Stimulated activated CD8-positive, alpha-beta memory T cell treated with anti-CD3 and anti-CD28 coated beads, Interleukin-7, amount 100 ng/mL, for 48 hours (primary cell): ENCODE measurements around the gene HSD17B8.

ENCODE experiments used
- DNase-seq, 2 donors: peaks; one replicate each; pipeline ENCODE4 v3.0.0-alpha.2; 2020; ENCODE audit warnings: low read depth in 1 of 2; ENCODE audit errors: extremely low read depth in 1 of 2

The HSD17B8 gene

GRCh38 chr6:33171016-33171879, 33.2 kb upstream of the HSD17B8 start:
- no peak for DNase-seq

GRCh38 chr6:33171880-33172687, 32.4 kb upstream of the HSD17B8 start:
- DNase-seq: no peak

DNA sequence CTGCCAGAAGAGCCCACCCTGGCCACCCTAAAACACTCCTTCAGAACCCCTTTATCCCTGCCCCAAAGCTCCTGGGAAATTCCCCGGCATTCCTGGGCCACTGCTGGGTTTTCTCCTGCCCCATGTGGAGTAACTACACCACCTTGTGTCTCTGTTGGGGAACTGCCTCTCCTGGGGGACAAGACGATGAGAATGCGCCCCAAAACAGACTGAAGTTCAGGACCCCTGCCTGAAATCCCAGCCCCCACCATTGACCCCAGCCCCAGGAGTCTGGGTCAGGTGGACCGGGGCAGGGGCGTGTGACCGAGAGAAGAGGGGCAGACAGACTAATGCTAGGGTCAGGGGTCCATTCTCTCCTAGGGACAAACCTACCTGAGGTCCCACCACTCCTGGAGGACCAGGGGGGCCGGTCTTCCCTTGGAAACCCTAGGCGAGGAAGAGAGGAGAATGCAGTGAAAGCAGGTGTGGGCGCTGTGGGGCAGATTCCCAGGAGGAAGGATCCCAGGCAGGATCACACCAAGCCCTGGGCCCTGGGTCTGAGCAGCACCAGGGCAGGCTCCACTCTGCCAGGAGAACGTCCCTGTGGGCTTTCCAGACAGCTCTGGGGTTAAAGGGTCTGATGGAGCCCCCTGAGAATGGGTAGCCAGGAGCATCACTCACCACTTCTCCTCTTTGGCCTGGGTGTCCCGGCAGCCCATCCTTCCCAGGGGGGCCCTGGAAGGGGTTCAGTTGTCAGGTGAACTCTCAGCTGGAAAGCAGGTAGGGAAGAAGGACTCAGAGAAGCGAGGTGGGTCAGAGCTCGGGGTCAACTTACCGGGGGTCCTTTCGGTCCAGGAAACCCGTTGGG, 31.5 kb upstream of the HSD17B8 start:
- DNase-seq: no peak

- DNase-seq: no peak
Measured at GRCh38 chr6:33173535-33174180, 30.8 kb upstream of the HSD17B8 start.

DNA sequence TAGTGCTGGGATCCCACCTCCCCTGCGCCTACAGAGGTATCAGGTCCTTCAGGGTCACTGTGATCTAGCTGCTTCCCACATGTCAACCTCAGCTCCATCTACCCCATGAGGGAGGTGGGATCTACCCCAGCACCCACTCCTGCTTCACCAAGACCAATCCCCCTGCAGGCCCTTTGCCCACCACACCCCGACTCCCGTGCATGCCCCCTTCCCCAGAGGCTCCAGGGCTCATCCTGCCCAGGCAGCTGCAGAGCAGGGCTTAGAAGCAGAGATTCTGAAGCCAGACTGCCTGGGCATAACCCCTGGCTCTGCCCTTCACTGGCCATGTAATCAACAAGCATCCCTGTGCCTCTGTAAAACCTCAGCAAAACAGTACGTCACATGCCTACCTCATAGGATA, 29.7 kb upstream of the HSD17B8 start:
- no peak for DNase-seq

- DNase-seq: no peak
Measured at GRCh38 chr6:33175436-33176069, 28.9 kb upstream of the HSD17B8 start.

GRCh38 chr6:33176906-33177305, 27.5 kb upstream of the HSD17B8 start:
- DNase-seq: no peak

DNA sequence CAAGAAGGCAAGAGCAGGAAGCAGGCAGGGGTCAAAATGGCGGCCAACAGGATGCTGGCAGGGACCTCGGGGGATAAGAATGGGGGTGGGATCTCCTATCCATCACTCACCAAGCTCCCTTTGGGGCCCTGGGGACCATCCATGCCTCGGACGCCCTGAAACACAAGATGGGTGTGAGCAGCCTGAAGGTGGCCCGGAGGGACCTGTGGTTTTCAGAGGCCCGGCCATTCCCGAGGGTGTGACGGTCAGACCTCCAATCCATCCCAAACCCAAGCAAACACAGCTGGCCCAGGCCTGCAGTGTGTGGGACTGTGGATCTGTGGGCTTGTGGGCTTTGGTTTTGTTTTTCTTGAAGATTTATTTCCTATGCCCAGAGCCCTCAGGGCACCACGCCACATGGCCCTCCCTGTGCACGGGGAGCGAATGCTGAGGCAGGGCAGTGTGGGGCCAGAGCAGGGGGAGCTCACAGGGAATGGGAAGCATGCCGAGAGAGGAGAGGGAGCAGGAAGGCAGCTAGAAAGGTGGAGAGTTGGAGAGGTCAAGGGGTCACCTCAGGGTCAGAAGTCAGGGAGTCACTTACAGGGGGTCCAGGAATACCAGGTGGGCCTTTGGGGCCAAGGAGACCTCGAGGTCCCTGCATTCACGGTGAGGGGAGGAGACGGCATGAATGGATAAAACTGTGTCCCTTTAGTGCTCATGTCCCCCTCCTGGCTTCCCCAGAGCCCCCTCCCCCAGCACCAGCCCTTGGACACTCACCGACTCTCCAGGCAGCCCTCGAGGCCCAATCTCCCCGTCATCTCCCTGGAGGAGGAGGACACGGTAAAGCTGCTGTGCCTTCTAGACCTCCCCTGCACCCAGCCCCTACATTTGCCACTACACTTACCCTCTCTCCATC, 26.7 kb upstream of the HSD17B8 start:
- DNase-seq: no peak

DNA sequence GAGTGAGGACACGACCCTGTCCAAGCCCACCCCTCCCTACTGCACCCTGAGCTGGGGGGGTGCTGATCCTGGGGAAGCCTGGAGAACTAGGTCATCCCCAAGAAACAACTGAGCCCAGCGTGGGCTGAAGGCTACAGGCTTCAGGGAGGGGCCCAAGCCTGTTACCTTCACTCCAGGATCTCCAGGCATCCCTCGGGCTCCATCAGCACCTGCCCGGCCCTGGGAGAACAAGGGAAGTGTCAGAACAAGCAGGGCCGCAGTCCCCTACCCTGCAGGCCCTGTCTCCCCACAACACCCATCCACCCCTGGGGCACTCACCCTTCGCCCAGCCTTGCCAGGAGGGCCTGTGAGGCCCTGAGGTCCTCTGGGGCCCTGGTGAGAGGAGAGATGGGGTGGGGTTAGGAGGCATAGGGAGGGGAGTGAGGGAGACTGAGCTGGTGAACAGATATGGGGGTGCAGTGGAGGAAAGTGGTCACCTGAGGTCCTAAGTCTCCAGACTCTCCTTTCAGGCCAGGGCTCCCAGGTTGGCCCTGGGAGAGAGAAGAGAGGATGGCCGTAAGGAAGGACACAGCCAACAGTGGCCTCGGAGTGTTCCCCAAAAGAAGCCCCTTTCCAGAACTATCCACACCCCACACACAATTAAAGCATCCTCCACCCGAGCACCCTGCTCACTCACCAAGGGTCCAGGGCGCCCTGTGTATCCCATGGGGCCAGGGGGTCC, 25.5 kb upstream of the HSD17B8 start:
- no peak for DNase-seq

DNA sequence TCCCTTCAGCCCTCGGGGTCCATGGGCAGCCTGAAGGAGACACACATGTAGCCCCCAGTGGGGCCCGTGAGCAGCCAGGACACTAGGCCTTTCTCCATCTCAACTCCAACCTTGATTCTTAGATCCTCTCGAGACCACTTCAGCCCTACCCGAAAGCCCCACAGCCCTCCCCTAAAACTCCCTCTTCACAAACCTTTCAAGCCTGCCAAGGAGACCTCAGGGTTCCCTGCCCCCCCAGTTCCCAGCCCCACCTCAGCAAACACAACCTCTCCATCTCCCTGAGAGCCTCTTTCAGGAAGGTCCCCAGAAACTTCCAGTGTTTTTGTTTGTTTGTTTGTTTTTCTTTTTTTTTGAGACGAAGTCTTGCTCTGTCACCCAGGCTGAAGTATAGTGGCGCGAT, 23.3 kb upstream of the HSD17B8 start:
- DNase-seq: no peak

- DNase-seq: no peak
Measured at GRCh38 chr6:33183071-33183683, 21.3 kb upstream of the HSD17B8 start.

DNA sequence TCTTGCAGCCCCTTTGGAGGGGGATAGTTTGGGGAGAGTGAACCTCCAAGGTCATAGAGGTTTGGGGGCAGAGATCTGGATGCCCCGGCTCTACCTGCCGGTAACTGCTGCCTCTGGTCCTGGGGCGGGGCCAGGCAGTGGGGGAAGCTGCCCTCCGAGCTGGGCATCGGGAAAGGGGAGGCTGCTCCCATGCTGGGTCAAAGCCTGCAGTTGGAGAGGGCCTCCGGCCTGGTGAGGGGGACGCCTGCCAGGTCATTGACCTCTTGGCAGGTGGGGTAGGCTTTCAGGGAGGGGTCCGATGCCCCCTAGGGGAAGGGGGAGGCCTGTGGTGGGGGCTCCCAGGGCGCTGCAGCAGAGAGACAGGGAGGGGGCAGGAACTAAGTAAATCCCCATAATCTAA, 19.3 kb upstream of the HSD17B8 start:
- DNase-seq: no peak

GRCh38 chr6:33185654-33186187, 18.7 kb upstream of the HSD17B8 start:
- no peak for DNase-seq

GRCh38 chr6:33187809-33188208, 16.6 kb upstream of the HSD17B8 start:
- no peak for DNase-seq

- DNase-seq: no peak
Measured at GRCh38 chr6:33189164-33189563, 15.3 kb upstream of the HSD17B8 start.

GRCh38 chr6:33189625-33190448, 14.6 kb upstream of the HSD17B8 start:
- DNase-seq: no peak

DNA sequence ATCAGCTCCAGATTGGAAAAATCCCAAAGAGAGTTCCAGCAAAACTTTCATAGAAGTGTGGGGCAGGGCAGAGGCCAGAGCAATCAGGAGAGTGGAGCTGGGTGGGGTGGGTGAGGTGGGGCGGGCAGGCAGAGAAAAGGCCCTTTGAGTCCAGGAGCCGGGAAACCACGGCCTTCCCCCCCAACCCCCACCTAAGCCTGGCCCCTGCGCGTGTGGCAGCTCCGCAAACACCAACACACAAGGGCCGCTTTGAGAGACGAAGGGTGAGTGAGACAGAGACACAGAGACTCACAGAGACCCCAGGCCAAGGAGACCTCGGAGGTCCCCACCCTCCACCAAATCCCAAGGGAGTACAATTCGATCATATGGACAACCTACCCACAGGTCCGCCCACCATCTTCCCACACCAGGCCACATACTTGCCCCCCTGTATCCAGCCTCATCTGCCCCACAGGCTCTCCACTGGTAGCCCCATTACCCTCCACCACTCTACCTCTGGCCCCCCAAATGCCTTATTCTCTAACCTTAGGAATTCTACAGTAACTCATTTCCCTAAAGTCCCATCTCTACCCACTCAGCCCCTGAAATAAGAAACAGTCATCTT, 13.8 kb upstream of the HSD17B8 start:
- no peak for DNase-seq
